ENCODE results near the gene CTNNA3. TPM values are rescaled to one million over a fixed set of nuclear protein-coding genes. Genes with fewer than 3 reads are reported as not detected.

Gene CTNNA3
- total RNA-seq, 4 donors from 2014 or later: 0.68 to 75.2 (median 1.4) TPM

DNA sequence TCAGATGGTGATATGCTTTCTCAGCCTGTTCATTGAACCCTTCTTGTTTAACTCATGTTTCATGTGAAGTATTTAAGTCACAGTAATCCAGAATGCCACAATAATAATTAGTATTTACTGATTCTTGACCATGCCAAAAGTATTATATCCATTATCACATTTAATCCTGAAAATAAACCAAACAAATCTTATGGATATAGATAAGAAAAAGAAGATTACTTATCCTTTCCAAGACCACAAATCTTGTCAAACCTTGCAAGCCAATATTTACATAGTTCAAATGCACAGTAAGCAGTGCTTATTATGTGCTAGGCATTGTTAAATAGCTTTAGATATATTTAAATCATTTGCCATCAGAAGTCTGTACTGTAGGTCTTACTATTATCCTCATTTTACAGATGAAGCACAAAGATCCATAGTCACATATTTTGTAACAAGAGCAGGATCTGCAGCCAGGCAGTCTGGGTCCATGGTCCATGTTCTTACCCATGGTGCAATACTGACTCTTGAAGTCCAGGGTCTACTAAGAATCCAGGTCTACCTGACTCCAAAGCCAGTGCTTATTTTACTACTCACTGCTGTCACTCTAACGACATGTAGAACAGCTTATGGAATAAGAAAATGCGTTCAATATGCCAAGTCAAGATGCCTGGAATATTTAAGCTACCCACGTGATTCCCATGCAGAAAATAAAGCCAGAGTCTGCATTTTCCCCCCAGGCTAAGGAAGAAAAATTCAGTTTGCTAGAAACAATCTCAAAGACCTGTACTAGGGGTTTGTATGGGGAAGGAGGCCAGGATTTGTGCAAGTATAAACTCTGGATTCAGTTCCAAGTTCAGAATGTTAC, 1755.0 kb downstream of the CTNNA3 start:
- H3K36me3 ChIP-seq: no peaks in the 10 kb centered on the region
- no peak for DNase-seq
- no peak overlapping the region for H3K27ac ChIP-seq
- in situ Hi-C loops (cut with MboI; ENCODE audit: low pct_ligation_motif_present in 1 of 4, low pct_unique_long_range_greater_than_20kb in 1 of 4, low sequenced_read_pairs in 3 of 4): no loop called here
- H3K4me3 ChIP-seq: no peak overlapping the region
- WGBS, 2 donors (ENCODE audit: low coverage in 1 of 2): 51 to 57% methylated on average over 3 of the region's 3 CpGs
- H3K9me3 ChIP-seq: no peaks in the 10 kb centered on the region
- intact Hi-C loops (cut with DNase I; ENCODE audit: low total_unique reads): no loop called here
- TF ChIP-seq EP300 (IDR thresholded peaks at IDR 0.05; ENCODE audit: low read depth): no peak
- TF ChIP-seq POLR2AphosphoS5 (IDR thresholded peaks at IDR 0.05): no peak
- TF ChIP-seq, protein P1, sequence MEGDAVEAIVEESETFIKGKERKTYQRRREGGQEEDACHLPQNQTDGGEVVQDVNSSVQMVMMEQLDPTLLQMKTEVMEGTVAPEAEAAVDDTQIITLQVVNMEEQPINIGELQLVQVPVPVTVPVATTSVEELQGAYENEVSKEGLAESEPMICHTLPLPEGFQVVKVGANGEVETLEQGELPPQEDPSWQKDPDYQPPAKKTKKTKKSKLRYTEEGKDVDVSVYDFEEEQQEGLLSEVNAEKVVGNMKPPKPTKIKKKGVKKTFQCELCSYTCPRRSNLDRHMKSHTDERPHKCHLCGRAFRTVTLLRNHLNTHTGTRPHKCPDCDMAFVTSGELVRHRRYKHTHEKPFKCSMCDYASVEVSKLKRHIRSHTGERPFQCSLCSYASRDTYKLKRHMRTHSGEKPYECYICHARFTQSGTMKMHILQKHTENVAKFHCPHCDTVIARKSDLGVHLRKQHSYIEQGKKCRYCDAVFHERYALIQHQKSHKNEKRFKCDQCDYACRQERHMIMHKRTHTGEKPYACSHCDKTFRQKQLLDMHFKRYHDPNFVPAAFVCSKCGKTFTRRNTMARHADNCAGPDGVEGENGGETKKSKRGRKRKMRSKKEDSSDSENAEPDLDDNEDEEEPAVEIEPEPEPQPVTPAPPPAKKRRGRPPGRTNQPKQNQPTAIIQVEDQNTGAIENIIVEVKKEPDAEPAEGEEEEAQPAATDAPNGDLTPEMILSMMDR (IDR thresholded peaks at IDR 0.05): no peak
- TF ChIP-seq POLR2A (IDR thresholded peaks at IDR 0.05): no peak
- no peaks in the 10 kb centered on the region for H3K27me3 ChIP-seq
- no peaks in the 10 kb centered on the region for H3K4me1 ChIP-seq

DNA sequence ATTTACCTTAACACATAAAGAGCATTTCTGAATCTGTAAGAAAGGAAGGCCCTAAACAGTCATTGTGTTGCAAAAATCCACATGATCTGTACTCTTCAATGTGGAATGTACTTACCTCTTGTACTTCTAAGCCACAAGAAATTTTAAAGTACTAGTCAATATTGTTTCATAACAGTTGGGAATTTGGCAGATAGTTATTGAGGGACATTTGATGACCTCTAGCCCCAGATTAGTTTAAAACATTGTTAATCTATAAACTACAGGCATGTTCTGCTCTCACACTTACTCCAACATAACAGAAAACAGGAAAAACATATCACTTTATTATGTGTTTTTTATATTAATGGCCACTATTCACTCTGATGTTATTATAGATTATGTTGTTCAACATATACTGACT, 1755.9 kb downstream of the CTNNA3 start:
- Histone ChIP-seq H3K9me3 (no peaks in the 10 kb centered on the region), H3K4me3 (no peak overlapping the region), H3K27ac (no peak overlapping the region), H3K4me1 (no peaks in the 10 kb centered on the region), H3K36me3 (no peaks in the 10 kb centered on the region), H3K27me3 (no peaks in the 10 kb centered on the region)
- intact Hi-C loops (cut with DNase I; ENCODE audit: low total_unique reads) (no loop called here), in situ Hi-C loops (cut with MboI; ENCODE audit: low pct_ligation_motif_present in 1 of 4, low pct_unique_long_range_greater_than_20kb in 1 of 4, low sequenced_read_pairs in 3 of 4) (no loop called here)
- no peak for DNase-seq
- no peak for TF ChIP-seq EP300 (IDR thresholded peaks at IDR 0.05; ENCODE audit: low read depth)
- TF ChIP-seq POLR2A (IDR thresholded peaks at IDR 0.05): no peak
- TF ChIP-seq POLR2AphosphoS5 (IDR thresholded peaks at IDR 0.05): no peak

GRCh38 chr10:65931291-65932070, 1764.5 kb downstream of the CTNNA3 start:
- no peak overlapping the region for H3K27ac ChIP-seq
- TF ChIP-seq POLR2A (IDR thresholded peaks at IDR 0.05) (no peak), EP300 (IDR thresholded peaks at IDR 0.05; ENCODE audit: low read depth) (no peak), POLR2AphosphoS5 (IDR thresholded peaks at IDR 0.05) (no peak)
- TF ChIP-seq, protein P1 (IDR thresholded peaks at IDR 0.05): no peak
- no peak for DNase-seq
- H3K4me3 ChIP-seq: no peak overlapping the region
- in situ Hi-C loops (cut with MboI; ENCODE audit: low pct_ligation_motif_present in 1 of 4, low pct_unique_long_range_greater_than_20kb in 1 of 4, low sequenced_read_pairs in 3 of 4): no loop called here
- H3K4me1 ChIP-seq: no peaks in the 10 kb centered on the region
- no peaks in the 10 kb centered on the region for H3K36me3 ChIP-seq
- intact Hi-C loops (cut with DNase I; ENCODE audit: low total_unique reads): no loop called here
- no peaks in the 10 kb centered on the region for H3K27me3 ChIP-seq
- 64% methylated on average over 4 to 5 of the region's 5 CpGs for WGBS, 2 donors (ENCODE audit: low coverage in 1 of 2)
- no peaks in the 10 kb centered on the region for H3K9me3 ChIP-seq

DNA sequence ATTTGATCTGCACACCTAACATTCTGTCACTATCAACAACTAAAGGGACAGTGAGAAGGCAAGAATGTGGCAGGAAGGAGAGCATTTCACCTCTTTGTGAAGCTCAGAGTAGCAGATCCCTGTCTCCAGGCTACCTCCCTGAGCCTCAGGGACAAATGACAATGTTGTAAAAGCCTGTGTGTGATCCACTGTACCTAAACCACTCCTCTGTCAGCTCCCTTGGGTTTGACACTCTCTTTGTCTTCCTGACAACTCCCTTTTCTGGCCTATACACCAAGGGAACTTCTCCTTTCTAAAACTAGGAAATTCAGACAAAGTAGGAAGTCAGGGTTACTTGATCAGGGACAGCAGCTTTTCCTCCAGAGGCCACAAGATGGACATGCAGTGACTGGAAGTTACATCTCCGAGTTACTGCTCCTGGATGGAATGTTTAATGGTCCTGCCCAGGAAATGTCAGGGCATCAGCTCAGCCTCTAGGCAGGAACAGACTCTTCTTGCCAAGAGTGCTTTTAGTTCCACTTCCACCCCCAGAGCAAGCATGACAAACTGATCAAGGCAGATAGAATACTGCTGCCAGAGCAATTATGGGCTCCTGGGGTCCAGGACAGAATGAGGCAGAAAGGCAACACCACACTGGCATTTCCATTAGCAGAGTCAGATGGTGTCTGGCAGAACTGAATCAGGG, 1784.7 kb downstream of the CTNNA3 start:
- Histone ChIP-seq H3K27ac (no peak overlapping the region), H3K36me3 (no peaks in the 10 kb centered on the region), H3K27me3 (no peaks in the 10 kb centered on the region), H3K4me3 (no peak overlapping the region), H3K4me1 (no peaks in the 10 kb centered on the region), H3K9me3 (no peaks in the 10 kb centered on the region)
- no peak for DNase-seq
- intact Hi-C loops (cut with DNase I; ENCODE audit: low total_unique reads): no loop called here
- TF ChIP-seq, protein P1 (IDR thresholded peaks at IDR 0.05): no peak
- TF ChIP-seq POLR2AphosphoS5 (IDR thresholded peaks at IDR 0.05) (no peak), POLR2A (IDR thresholded peaks at IDR 0.05) (no peak)
- in situ Hi-C loops (cut with MboI; ENCODE audit: low pct_ligation_motif_present in 1 of 4, low pct_unique_long_range_greater_than_20kb in 1 of 4, low sequenced_read_pairs in 3 of 4): no loop called here
- WGBS, 2 donors (ENCODE audit: low coverage in 1 of 2): 57% methylated on average over 1 of the region's 1 CpG; no CpG with 5 or more reads in 1 of the 2 donors
